Stimulated activated CD8-positive, alpha-beta memory T cell treated with anti-CD3 and anti-CD28 coated beads, Interleukin-7, amount 100 ng/mL, for 48 hours (primary cell): ENCODE data around the gene RANBP10.

Source experiments
- DNase-seq, 2 donors: peaks; one replicate each; pipeline ENCODE4 v3.0.0-alpha.2; 2020; ENCODE audit warnings: low read depth in 1 of 2; ENCODE audit errors: extremely low read depth in 1 of 2

Gene RANBP10

DNA sequence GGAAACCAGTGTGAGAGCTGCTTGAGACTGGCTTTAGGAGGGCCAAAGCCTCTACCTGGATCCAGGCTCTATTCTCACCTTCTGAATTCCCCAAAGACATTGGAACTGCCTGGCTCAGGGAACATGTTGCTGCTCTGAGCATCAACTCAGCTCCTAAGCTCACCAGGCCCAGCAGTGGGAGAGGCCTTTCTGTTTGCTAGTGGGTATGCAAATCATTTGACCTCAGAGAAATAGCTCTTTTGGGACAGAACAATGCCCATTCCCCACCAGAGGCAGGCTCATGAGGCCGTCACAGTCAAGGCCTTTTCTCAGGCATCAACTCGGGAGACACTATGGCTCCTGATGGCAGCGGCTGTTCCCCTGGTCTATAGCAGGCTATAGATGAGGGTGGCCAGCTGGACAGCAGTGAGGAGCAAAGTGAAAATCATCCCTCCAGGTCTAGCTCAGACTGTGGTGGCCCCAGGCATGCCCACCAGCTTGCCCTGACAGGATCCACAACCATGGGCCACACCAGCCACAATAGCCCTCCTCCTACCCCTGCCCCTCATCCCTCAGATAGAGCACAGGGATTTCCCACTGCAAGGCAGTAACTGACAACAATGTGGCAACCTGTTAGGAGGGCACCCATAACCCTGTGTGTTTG is 56.8 kb downstream of the RANBP10 start:
- DNase-seq: no peak

DNA sequence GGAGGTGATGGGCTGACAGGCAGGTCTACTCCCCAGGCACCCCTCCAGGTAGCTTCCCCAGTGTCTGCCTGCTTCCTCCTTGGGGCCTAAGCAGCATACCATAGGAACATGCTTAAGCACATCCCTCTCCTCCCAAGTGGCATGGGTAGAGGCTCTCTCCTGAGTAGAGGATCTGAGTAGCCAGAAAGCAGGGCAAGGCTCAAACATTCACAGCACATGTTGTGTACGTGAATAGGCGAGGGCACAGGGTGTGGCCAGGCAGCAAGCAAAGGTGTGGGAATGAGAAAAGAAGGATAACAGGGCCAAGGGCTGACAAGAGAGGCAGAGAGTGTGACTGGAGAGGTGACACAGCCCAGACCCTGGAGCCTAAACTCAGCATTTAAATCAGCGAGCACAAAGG is 57.5 kb downstream of the RANBP10 start:
- DNase-seq: no peak

DNA sequence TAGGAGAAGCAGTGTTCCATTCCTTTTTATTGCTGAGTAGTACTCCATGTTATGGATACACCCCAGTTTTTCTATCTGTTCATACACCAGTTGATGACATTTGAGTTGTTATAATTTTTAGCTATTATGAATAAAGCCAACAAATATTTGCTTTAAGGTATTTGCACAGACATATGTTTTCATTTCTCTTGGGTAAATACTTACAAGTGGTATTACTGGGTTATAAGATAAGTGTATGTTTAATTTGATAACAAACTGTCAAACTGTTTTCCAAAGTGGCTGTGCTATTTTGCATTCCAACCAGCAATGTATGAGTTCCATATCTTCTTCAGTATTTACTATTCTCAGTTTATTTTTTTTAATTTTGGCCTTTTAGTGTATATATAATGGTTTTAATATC is 59.5 kb downstream of the RANBP10 start:
- no peak for DNase-seq

- no peak for DNase-seq
Observed at GRCh38 chr16:67741118-67741517, 65.2 kb downstream of the RANBP10 start.

- no peak for DNase-seq
Observed at GRCh38 chr16:67740391-67740790, 66.0 kb downstream of the RANBP10 start.

DNA sequence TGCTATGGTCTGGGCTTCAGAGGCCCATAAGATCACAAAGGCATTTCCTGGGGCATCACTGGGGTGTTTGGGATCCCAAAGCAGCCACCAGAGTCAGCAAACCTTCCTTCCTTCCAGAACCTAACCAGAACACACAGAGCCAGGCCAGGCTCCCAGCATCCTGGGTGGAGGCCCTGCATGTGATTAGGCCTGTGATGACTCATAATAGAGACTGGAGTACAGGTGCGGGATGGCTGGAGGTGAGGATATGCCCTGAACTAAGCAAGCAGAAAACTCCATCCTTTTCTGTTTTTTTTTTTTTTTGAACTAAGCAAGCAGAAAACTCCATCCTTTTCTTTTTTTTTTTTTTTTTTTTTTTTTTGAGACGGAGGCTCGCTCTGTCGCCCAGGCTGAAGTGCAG is 69.5 kb downstream of the RANBP10 start:
- no peak for DNase-seq

GRCh38 chr16:67734731-67735201 is 71.6 kb downstream of the RANBP10 start:
- DNase-seq: no peak

DNA sequence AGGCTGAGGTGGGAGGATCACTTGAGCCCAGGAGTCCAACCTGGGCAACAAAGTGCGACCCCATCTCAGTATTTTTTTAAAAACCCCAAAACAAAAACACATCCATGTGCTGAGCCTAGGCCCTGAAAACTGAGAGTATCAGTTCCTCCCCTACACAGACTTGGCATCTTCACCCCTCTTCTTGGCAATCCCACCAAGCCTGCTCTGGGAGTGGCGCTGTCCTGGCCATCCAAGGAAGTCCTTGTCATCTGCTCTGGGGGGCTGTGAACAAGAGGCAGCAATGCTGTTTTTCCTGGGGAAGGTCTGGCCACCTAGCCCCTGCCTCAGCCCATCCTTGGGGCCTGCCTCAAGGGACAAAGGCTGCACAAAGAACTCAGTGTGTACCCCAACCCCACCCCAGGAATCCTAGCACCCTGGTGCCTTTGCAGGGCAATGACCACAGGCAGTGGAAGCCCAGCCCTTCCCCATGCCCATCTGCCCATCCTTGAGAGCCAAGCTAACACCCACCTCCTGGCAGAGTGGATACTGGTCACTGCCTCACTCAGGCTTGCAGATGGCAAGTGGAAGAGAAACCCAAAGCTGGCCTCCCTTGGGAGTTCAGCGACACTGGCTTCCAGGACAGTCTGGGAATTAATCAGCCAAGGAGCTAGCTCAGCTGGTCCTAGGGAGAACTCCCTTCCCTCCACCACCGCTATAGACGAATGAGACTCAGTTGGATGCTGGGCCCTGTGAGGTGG is 72.5 kb downstream of the RANBP10 start:
- no peak for DNase-seq

- no peak for DNase-seq
Observed at GRCh38 chr16:67731753-67732095, 74.6 kb downstream of the RANBP10 start.

GRCh38 chr16:67731071-67731752 is 75.1 kb downstream of the RANBP10 start:
- no peak for DNase-seq

GRCh38 chr16:67730326-67730725 is 76.0 kb downstream of the RANBP10 start:
- no peak for DNase-seq

DNA sequence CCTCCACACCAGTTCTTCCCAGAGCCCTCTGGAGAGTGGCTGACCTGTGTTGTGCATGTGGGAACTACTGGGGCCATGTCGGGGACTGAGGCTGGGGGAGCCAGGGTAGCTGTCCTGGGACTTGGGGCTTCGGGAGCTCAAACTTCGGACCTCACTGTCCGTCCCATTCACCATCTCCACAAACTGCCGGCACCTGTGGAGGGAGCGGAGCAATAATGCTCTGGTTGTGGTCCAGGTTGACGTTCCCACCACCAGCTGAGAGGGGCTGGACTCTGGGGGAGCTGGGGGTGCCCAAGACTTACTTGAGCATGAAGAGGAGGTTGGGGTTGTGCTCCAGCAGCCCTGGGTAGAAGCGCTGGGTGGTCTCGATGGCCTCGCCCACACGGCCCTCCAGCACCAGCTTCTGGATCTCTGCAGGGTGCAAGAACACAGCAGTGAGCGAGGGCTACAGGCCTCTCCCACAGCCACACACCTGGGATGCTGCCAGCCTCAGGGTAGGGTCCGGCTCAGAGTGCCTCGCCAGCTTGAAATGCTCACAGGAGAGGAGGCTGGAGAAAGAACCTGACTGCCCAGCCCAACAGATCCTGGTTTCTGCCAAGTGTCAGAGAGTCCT is 76.6 kb downstream of the RANBP10 start:
- no peak for DNase-seq

GRCh38 chr16:67727521-67728485 is 78.6 kb downstream of the RANBP10 start:
- DNase-seq: no peak

GRCh38 chr16:67726106-67727034 is 80.0 kb downstream of the RANBP10 start:
- no peak for DNase-seq

GRCh38 chr16:67723911-67724305 is 82.5 kb downstream of the RANBP10 start:
- DNase-seq: no peak

- DNase-seq: no peak
Observed at GRCh38 chr16:67723151-67723910, 83.0 kb downstream of the RANBP10 start.

DNA sequence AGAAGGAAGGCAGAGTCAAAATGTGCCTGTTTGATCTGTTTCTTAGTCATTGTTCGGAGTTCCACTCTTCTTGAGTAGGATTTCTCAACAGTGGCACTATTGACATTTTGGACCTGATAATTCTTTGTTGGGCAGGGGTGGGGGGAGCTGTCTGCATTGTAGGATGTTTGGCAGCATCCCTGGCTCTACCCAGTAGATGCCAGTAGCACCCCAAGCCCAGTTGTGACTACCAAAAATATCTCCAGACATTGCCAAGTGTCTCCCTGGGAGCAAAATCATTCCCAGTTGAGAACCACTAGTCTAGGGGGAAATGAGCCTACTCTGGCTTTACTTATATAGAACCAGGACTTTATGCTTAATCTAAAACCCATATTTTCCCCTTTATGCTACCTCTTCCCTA is 86.1 kb downstream of the RANBP10 start:
- no peak for DNase-seq

GRCh38 chr16:67719778-67720144 is 86.6 kb downstream of the RANBP10 start:
- DNase-seq: no peak
